Activated CD4-positive, alpha-beta memory T cell treated with anti-CD3 and anti-CD28 coated beads for 36 hours (primary cell): ENCODE results near the gene PKHD1. TPM values are rescaled to one million over a fixed set of nuclear protein-coding genes. Genes with fewer than 3 reads are reported as not detected.
"Not testable (repeated sequence)": the region's sequence is repeated elsewhere in the genome, so short reads cannot be mapped to it uniquely, and the experiment has no call there.

ENCODE experiments used
- CTCF ChIA-PET: fragments of 350-600 bp; sonication (Branson Sonifier 250); formaldehyde crosslinking; loops from one replicate; lab custom pipeline; 2021; ENCODE audit warnings: antibody characterized with exemption, inconsistent platforms; lab: Charles Lee
- POLR2A ChIA-PET: fragments of 350-600 bp; sonication (Branson Sonifier 250); formaldehyde crosslinking; loops from one replicate; lab custom pipeline; 2021; ENCODE audit warnings: antibody characterized with exemption; lab: Charles Lee
- DNase-seq: peaks from one replicate; pipeline ENCODE4 v3.0.0-alpha.2; 2020
- H3K27ac Mint-ChIP-seq: one replicate; pipeline ENCODE4 v1.8.0; 2021; ENCODE audit warnings: mixed read lengths
- H3K27me3 Mint-ChIP-seq: one replicate; pipeline ENCODE4 v1.8.0; 2021; ENCODE audit warnings: mixed read lengths
- H3K36me3 Mint-ChIP-seq: one replicate; pipeline ENCODE4 v1.8.0; 2021; ENCODE audit warnings: mixed read lengths
- H3K4me1 Mint-ChIP-seq: one replicate; pipeline ENCODE4 v1.8.0; 2021; ENCODE audit warnings: low read depth, mixed read lengths
- H3K4me3 Mint-ChIP-seq: one replicate; pipeline ENCODE4 v1.8.0; 2021; ENCODE audit warnings: mild to moderate bottlenecking, mixed read lengths
- H3K9me3 Mint-ChIP-seq: one replicate; pipeline ENCODE4 v1.8.0; 2021; ENCODE audit warnings: mixed read lengths
- intact Hi-C: fragments of 100-400 bp; cut with micrococcal nuclease; formaldehyde crosslinking; loops from one replicate; pipeline ENCODE4 v1.15.1; 2023
- total RNA-seq, 2 experiments: library from RNA; stranded (reverse); gene quantifications; one replicate each; pipeline ENCODE4 v1.2.3, GENCODE V29; 2021

Gene PKHD1
- total RNA-seq, 2 experiments from 2014 or later = 0.02 TPM; not detected in 1

DNA sequence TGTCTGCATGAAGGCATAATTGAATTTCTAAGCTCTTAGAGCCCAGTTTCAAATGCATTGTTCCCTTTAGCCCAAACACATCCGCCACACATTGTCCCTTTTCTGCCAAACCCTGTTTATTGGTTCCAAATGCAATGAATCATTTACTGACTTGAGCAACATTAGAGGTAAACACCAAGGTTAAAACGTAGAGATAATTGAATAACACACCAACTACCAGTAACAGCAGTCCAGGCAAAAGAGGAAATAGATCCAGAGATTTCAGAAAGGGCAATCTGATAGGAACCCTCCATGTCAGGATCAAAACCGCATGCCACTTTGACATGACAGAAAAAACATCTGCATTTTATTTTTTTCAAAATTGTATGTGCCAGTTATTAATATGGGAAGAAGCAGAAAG lies 114.8 kb downstream of the PKHD1 start:
- H3K9me3 Mint-ChIP-seq = no peaks in the 10 kb centered on the region
- ChIA-PET CTCF (no interaction called here), POLR2A (no interaction called here)
- DNase-seq = no peak
- H3K27me3 Mint-ChIP-seq = peaks cover 1% of the 10 kb centered on the region
- no peak overlapping the region for H3K27ac Mint-ChIP-seq
- no peaks in the 10 kb centered on the region for H3K4me1 Mint-ChIP-seq
- intact Hi-C loops = no loop called here
- no peaks in the 10 kb centered on the region for H3K36me3 Mint-ChIP-seq
- H3K4me3 Mint-ChIP-seq = no peak overlapping the region

DNA sequence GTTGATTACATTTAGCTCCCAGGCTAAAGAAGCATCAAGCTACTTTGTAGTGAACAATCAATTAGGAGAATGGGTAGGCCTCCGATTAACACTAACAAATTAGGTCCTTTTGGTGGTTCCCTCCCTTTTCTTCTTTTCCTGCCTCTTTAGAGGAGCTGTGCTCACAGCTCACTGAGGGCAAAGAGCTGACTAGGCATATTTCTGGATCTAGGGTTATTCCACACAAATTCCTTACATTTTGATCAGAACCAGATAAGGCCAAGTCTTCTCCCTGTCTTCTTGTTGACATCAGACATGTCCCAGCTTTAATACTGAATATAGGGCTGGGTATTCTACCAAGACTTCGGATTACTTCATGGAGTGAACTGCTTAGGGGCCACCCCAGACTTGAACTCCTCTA lies 119.1 kb downstream of the PKHD1 start:
- no peaks in the 10 kb centered on the region for H3K36me3 Mint-ChIP-seq
- intact Hi-C loops = no loop called here
- H3K9me3 Mint-ChIP-seq = no peaks in the 10 kb centered on the region
- ChIA-PET POLR2A (no interaction called here), CTCF (no interaction called here)
- H3K27me3 Mint-ChIP-seq = peaks cover 1% of the 10 kb centered on the region
- no peak for DNase-seq
- no peak overlapping the region for H3K4me3 Mint-ChIP-seq
- no peak overlapping the region for H3K27ac Mint-ChIP-seq
- no peaks in the 10 kb centered on the region for H3K4me1 Mint-ChIP-seq

DNA sequence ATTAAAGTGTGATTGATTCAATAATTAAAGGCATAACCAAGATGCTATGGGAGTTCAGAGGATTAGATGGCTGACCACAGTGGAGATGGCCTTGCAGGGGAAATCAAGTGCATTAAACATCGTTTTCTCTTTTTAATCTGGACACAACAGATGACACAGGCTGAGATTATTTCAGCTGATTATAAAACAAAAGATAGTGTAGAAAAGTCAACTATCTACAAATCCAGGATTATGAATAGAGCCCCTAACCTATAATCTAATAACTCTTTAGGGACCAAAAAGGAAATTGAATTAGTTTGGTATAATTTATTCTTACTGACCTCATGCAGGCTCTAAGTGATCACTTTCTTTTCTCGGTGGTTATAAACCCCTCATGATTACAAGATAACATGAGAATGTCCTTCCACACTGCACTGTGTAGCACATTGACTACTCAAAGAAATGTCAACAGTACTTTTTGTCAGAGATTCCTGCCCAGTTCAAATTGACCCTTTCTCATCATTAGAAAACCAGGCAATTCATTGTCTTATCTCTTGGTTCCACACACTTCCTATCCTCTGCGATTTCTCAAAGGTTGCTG lies 122.1 kb downstream of the PKHD1 start:
- DNase-seq = no peak
- Mint-ChIP-seq H3K27me3 (no peaks in the 10 kb centered on the region), H3K4me3 (no peak overlapping the region), H3K36me3 (no peaks in the 10 kb centered on the region), H3K9me3 (no peaks in the 10 kb centered on the region), H3K27ac (no peak overlapping the region), H3K4me1 (no peaks in the 10 kb centered on the region)
- CTCF ChIA-PET = no interaction called here
- intact Hi-C loops = no loop called here
- POLR2A ChIA-PET = no interaction called here

DNA sequence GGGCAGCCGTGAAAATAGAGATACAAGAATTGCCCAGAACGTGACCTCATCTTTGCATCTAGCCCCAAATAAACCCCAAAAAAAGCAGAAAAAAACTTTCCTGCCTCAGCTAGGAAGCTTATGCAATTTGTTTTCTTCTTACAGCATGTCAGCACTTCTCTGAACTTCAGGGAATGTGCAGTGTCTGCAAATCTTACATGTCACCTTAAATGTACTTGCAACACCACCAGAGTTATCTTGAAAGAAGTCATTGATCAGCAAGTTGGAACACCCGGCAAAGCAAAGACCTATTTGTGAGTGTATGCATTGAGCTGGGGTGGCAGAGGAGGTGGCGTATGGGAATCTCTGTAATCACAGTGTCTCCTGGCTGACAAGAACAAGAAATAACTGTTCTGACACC lies 123.4 kb downstream of the PKHD1 start:
- H3K27ac Mint-ChIP-seq = no peak overlapping the region
- peaks cover 1% of the 10 kb centered on the region for H3K27me3 Mint-ChIP-seq
- H3K4me1 Mint-ChIP-seq = no peaks in the 10 kb centered on the region
- no peak for DNase-seq
- H3K4me3 Mint-ChIP-seq = no peak overlapping the region
- POLR2A ChIA-PET = no interaction called here
- CTCF ChIA-PET = interaction anchor here (0.6 kb wide), 1 partner anchor 596 kb away, joined by 3 read pairs; no protein-coding TSS in a partner anchor
- no peaks in the 10 kb centered on the region for H3K9me3 Mint-ChIP-seq
- H3K36me3 Mint-ChIP-seq = no peaks in the 10 kb centered on the region
- intact Hi-C loops = no loop called here

DNA sequence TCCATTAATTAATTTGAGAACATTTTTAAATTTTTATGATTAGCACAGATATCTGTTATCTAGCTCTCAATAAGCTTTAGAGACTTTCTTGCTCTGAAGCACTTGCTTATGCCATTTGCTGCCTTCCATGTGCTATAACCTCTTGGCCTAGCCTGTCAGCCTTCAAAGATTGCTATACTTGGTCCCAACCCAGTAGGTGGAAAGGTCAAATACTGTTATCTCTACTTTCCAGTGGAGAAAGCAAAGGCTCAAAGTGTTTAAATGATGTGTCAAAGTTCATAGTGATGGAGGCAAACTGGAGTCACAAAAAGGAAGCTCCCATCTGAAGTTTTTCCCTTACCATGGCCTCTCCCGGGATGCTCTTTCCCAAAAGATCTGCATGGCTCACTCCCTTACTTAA lies 125.1 kb downstream of the PKHD1 start:
- Mint-ChIP-seq H3K9me3 (no peaks in the 10 kb centered on the region), H3K36me3 (no peaks in the 10 kb centered on the region), H3K4me1 (no peaks in the 10 kb centered on the region), H3K4me3 (no peak overlapping the region), H3K27me3 (peaks cover 1% of the 10 kb centered on the region), H3K27ac (no peak overlapping the region)
- CTCF ChIA-PET = interaction anchor here (0.8 kb wide), 1 partner anchor 107 kb away, joined by 3 read pairs; no protein-coding TSS in a partner anchor
- POLR2A ChIA-PET = no interaction called here
- no peak for DNase-seq
- intact Hi-C loops = no loop called here

DNA sequence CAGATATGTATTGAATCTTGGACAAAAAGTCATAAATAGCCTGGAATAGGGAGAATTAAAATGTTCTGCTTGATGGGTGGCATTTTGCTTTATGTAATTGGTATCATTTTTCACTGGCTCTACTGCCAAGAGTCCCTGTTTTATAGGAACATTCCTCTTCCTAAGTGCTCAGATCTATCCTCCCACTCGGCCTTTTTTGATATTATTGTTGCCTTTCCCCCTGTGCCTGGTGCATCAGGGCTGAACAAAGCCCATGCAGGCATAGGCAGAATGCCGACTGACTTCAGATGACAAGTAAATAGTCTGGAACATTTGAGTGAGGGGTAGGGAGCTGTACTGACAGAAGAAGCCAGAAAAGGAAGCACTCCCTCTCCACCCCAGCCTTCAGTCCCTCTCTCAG lies 127.0 kb downstream of the PKHD1 start:
- CTCF ChIA-PET = interaction anchor here (0.5 to 2.1 kb wide), 8 partner anchors 14 to 509 kb away, joined by 3 to 8 read pairs (median 3); no protein-coding TSS in a partner anchor
- intact Hi-C loops = no loop called here
- no peak overlapping the region for H3K27ac Mint-ChIP-seq
- peaks cover 1% of the 10 kb centered on the region for H3K27me3 Mint-ChIP-seq
- no peaks in the 10 kb centered on the region for H3K4me1 Mint-ChIP-seq
- H3K9me3 Mint-ChIP-seq = no peaks in the 10 kb centered on the region
- POLR2A ChIA-PET = no interaction called here
- no peak for DNase-seq
- H3K36me3 Mint-ChIP-seq = no peaks in the 10 kb centered on the region
- H3K4me3 Mint-ChIP-seq = no peak overlapping the region

DNA sequence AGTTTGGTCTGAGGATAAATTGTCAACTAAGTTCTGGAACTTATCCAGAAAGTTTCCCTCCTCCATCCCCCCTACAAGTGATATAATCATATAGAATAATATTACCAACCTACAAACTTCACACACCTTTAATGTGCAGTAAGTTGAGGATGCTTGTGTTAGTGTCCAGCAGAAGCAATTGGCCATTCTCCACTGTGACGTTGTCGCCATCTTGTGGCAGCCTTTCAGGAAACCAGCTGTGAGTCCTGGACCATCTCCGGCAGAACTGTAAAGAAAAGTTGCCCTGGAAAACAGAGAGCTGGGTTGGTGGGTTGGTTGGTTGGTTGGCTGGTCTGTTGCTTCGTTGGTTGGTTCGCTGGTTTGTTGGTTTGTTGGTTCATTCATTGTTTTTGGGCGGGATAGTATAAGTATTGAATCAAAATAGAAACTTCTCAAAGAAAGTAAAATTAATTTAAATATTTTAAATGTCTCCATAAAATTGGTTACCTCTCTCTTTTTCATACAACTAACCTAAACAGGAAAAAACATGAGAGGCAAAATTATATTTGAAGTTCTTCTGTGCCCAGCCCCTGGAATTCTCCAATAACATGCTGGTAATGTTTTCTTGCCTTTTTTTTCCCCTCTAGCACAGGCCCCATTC lies 127.5 kb downstream of the PKHD1 start:
- no peaks in the 10 kb centered on the region for H3K4me1 Mint-ChIP-seq
- H3K36me3 Mint-ChIP-seq = no peaks in the 10 kb centered on the region
- no peak overlapping the region for H3K4me3 Mint-ChIP-seq
- peaks cover 1% of the 10 kb centered on the region for H3K27me3 Mint-ChIP-seq
- POLR2A ChIA-PET = no interaction called here
- CTCF ChIA-PET = interaction anchor here (0.5 to 2.1 kb wide), 8 partner anchors 14 to 508 kb away, joined by 3 to 8 read pairs (median 3); no protein-coding TSS in a partner anchor
- H3K27ac Mint-ChIP-seq = no peak overlapping the region
- H3K9me3 Mint-ChIP-seq = no peaks in the 10 kb centered on the region
- peak; percentile 68 for DNase-seq
- intact Hi-C loops = loop anchor here (1.0 to 2.0 kb wide), 2 partner anchors 105 to 1143 kb away; no protein-coding TSS in a partner anchor

DNA sequence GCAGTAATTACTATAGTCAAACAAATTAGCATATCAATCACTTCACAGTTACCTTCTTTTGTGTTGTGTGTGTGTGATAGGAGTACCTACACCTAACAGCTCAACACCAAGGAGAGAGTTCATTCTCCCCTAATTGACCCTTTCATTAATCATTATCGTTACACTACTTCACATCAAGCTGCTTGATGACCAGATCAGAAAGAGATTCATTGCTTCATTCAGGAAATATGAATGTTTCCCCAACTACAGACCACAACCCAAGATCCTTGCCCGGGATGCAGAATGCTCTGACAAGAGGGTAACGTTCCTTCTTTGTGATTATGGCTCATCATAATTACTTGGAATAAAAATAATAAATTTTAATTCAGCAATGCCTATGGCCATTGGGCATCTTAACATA lies 132.7 kb downstream of the PKHD1 start:
- intact Hi-C loops = no loop called here
- ChIA-PET POLR2A (no interaction called here), CTCF (no interaction called here)
- H3K27ac Mint-ChIP-seq = no peak overlapping the region
- H3K4me3 Mint-ChIP-seq = no peak overlapping the region
- no peaks in the 10 kb centered on the region for H3K4me1 Mint-ChIP-seq
- H3K9me3 Mint-ChIP-seq = no peaks in the 10 kb centered on the region
- no peaks in the 10 kb centered on the region for H3K36me3 Mint-ChIP-seq
- no peak for DNase-seq
- no peaks in the 10 kb centered on the region for H3K27me3 Mint-ChIP-seq

DNA sequence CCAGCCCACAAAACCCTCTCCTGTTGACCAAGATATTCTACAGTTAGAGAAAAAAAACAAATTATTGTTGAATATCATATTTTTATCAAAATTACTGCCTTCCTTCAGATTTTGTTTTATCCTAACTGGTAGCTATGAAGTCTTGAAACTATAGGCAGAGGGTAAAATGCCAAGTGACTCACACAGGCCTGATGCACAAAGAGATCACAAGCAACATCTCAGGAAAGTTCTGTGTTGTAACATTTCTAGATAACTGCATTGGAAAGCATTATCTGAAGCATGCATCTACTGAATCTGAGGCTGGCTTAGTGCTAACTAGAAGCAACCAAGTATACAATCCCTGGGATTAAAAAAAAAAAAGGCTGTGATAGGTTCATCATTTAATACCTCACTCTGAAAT lies 134.2 kb downstream of the PKHD1 start:
- Mint-ChIP-seq H3K36me3 (no peaks in the 10 kb centered on the region), H3K9me3 (no peaks in the 10 kb centered on the region), H3K27ac (no peak overlapping the region), H3K27me3 (no peaks in the 10 kb centered on the region), H3K4me3 (no peak overlapping the region), H3K4me1 (no peaks in the 10 kb centered on the region)
- CTCF ChIA-PET = no interaction called here
- POLR2A ChIA-PET = no interaction called here
- intact Hi-C loops = no loop called here
- no peak for DNase-seq

DNA sequence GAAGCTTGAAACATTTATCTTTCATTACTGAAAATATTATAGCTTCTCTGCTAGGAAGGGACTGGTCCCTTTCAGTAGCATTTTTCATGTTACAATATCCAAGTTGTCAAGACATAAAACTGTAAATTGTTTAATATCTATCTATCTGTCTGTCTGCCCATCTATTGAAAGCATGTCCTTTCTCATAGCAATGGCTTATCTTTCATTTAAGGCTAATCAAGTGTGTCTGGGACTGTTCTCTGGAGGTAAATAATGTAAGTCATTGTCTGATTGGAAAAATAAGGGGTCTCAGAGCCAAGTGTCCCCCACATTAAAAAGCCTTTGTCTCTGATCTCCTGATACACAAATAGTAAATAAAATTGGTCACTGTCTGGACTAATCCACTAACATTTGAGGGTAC lies 135.5 kb downstream of the PKHD1 start:
- no peaks in the 10 kb centered on the region for H3K36me3 Mint-ChIP-seq
- intact Hi-C loops = no loop called here
- no peaks in the 10 kb centered on the region for H3K9me3 Mint-ChIP-seq
- no peaks in the 10 kb centered on the region for H3K4me1 Mint-ChIP-seq
- DNase-seq = no peak
- H3K4me3 Mint-ChIP-seq = no peak overlapping the region
- no peak overlapping the region for H3K27ac Mint-ChIP-seq
- ChIA-PET CTCF (no interaction called here), POLR2A (no interaction called here)
- no peaks in the 10 kb centered on the region for H3K27me3 Mint-ChIP-seq

DNA sequence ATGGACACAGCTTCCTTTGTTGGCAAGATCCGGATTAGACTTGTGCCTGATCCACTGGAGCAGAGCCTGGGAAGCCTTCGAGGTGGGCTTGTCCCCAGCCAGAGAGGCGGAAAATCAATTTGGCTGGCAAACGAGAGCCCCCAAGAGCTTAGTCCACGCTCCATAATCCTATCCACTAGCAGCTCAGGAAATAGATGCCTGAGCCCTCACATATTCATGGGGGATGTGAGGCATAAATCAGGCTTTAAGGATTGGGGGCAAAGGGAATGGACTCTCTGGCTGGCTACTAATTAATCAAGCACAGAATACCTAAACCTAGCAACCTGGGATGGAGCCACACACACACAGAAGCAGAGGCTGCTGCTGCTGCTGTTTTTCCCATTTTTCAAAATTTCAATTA lies 137.9 kb downstream of the PKHD1 start:
- ChIA-PET POLR2A (no interaction called here), CTCF (no interaction called here)
- Mint-ChIP-seq H3K4me1 (no peaks in the 10 kb centered on the region), H3K4me3 (no peak overlapping the region), H3K27ac (no peak overlapping the region), H3K36me3 (no peaks in the 10 kb centered on the region), H3K9me3 (no peaks in the 10 kb centered on the region), H3K27me3 (no peaks in the 10 kb centered on the region)
- intact Hi-C loops = no loop called here
- DNase-seq = no peak

DNA sequence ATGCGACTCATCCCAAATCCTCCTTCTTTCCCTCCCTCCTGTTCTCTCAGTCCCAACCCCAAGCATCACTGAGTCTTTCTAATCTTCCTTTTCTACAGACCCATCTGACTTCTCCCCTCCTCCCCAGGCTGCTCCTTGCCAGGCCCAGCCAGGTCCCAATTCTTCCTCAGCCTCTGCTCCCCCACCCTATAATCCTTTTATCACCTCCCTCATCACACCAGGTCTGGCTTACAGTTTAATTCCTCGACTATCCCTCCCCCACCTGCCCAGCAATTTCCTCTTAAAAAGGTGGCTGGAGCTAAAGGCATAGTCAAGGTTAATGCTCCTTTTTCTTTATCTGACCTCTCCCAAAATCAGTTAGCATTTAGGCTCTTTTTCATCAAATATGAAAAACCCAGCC lies 147.7 kb downstream of the PKHD1 start:
- DNase-seq, POLR2A ChIA-PET, H3K4me1 Mint-ChIP-seq, H3K4me3 Mint-ChIP-seq, H3K9me3 Mint-ChIP-seq, CTCF ChIA-PET, H3K27me3 Mint-ChIP-seq, H3K27ac Mint-ChIP-seq, H3K36me3 Mint-ChIP-seq, intact Hi-C loops: not testable (repeated sequence)
